Adrenal gland (tissue), 12 donors: ENCODE measurements around the gene USP6NL. TPM values are rescaled to one million over a fixed set of nuclear protein-coding genes. Genes with fewer than 3 reads are reported as not detected.
A peak's percentile ranks its signal among the peaks of the same experiment; 100 is the strongest.

Source experiments
- DNase-seq, 7 donors: peaks; one replicate each; pipeline ENCODE4 v3.0.0-alpha.2; 2019 to 2020
- H3K27ac ChIP-seq, 5 donors: fragments of 200-600 bp; sonication (generic) in 4 of 5; 1 replicate in 3 of 5; 2 replicates in 2 of 5; pipeline versions ENCODE4 v1.5.1 to v1.8.0; 2016 to 2020; ENCODE audit warnings: mild to moderate bottlenecking in 1 of 5
- H3K27me3 ChIP-seq: fragments of 200-600 bp; 2 replicates; pipeline ENCODE4 v1.8.0; 2021
- H3K36me3 ChIP-seq, 2 donors: fragments of 200-600 bp; replicated peaks in 1 of 2; 1 replicate in 1 of 2; 2 replicates in 1 of 2; pipeline versions ENCODE4 v1.5.1 to v1.8.0; 2018 to 2022
- H3K4me1 ChIP-seq, 2 donors: fragments of 200-600 bp; replicated peaks in 1 of 2; 1 replicate in 1 of 2; 2 replicates in 1 of 2; pipeline versions ENCODE4 v1.5.1 to v1.8.0; 2018 to 2021
- H3K4me3 ChIP-seq, 4 donors: fragments of 200-600 bp; sonication (generic) in 3 of 4; one replicate each; pipeline ENCODE4 v1.5.1; 2016 to 2018
- H3K9me3 ChIP-seq, 3 donors: fragments of 200-600 bp; sonication (generic) in 1 of 3; replicated peaks in 1 of 3; 1 replicate in 2 of 3; 2 replicates in 1 of 3; pipeline versions ENCODE4 v1.5.1 to v1.8.0; 2016 to 2021
- CTCF ChIP-seq, 6 experiments: fragments of 450-650 bp in 4 of 6; fragments of 200-600 bp in 2 of 6; sonication (generic) in 1 of 6; IDR thresholded peaks; 1 replicate in 5 of 6; 2 replicates in 1 of 6; pipeline versions ENCODE4 v1.5.1 to v1.8.0; 2016 to 2021; ENCODE audit warnings: antibody characterized with exemption in 6 of 6, mild to moderate bottlenecking in 2 of 6, moderate library complexity in 1 of 6
- POLR2A ChIP-seq, 2 donors: fragments of 450-650 bp; IDR thresholded peaks; one replicate each; pipeline ENCODE4 v1.6.1; 2017; ENCODE audit warnings: antibody characterized with exemption in 2 of 2, mild to moderate bottlenecking in 2 of 2, moderate library complexity in 1 of 2
- WGBS, 4 donors: extraction: QIAGEN DNeasy Blood & Tissue Kit in 2 of 4; methylation state at CpG; one replicate each; pipeline versions ENCODE4 v1.1.5 to v1.1.7; 2013 to 2017; 5-methylcytosine and 5-hydroxymethylcytosine counted together
- intact Hi-C, 2 donors: fragments of 100-400 bp; cut with DNase I; formaldehyde crosslinking; loops; one replicate each; pipeline versions ENCODE4 v1.14.1 to v1.15.0; 2022 to 2023
- polyA plus RNA-seq, 3 donors: library from polyadenylated mRNA; stranded (reverse); fragments of 200-250 nt in 2 of 3; fragments of 350-450 nt in 1 of 3; fragmentation: Illumina TruSeq in 1 of 3; extraction: RNeasy Lipid Tissue Mini Kit (QIAGEN cat#74804) in 1 of 3; gene quantifications; one replicate each; pipeline ENCODE4 v1.2.3, GENCODE V29; 2013 to 2014
- total RNA-seq, 9 donors: library from RNA; depleted of rRNA in 4 of 9; stranded (reverse); fragments of >200 nt in 4 of 9; fragments of 120-200 nt in 1 of 9; fragmentation: NEBNext Ultra II Directional in 1 of 9; extraction: Animal tissue kit (Norgen Biotek cat#: 25700) in 1 of 9; gene quantifications; one replicate each; pipeline versions ENCODE4 v1.1.0 to v1.2.4, GENCODE V29; 2013 to 2023
- donor health status: healthy with polysubstance abuse.
- donor health status: Bipolar disorder and iron deficiency.
- donor health status: DM: yes; HTN: yes; CAD: no.
- donor health status: DM: no; HTN: no; CAD: no.
- donor health status: DM: no; HTN: no; CAD: no.
- donor health status: DM: yes; HTN: yes; CAD: no.

The USP6NL gene
- total and polyA plus RNA-seq, 12 donors: 3.5 to 35.1 (median 19.8) TPM

DNA sequence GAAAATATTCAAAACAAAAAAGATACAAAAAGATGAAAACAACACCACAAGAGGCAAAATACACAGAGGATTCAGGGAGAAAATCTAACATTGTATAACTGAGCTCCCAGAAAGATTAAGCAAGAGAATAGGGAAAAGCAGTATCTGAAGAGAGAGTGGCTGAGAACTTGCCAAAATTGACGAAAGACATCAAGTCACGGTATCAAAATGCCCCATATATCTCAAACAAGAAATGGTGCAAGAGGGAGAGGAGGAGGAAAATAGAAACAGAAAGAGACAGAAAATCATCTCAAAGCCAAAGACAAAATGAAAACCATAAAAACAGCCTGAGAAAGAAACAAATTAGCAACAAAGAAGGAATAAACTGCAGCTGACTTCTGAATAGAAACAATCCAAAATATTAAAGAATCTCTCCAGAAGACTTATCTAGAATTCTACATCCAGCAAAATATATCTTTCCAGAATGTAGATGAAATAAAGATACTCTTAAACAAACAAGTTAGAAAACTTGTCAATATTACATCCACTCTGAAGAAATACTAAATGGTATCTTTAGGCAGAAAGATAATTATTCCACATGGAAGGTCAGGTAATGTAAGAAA, 5.5 kb downstream of the USP6NL start:
- Histone ChIP-seq H3K4me3 (no peak overlapping the region), H3K36me3 (no peaks in the 10 kb centered on the region), H3K4me1 (peaks cover 11 to 44% of the 10 kb centered on the region in 2 donors), H3K27me3 (no peaks in the 10 kb centered on the region), H3K9me3 (no peaks in the 10 kb centered on the region), H3K27ac (no peak overlapping the region)
- intact Hi-C loops: loop anchor here in 1 of 2 donors (10.0 kb wide), 1 partner anchor 71 kb away; no protein-coding TSS in a partner anchor
- no peak for TF ChIP-seq CTCF (IDR thresholded peaks at IDR 0.05)
- TF ChIP-seq POLR2A (IDR thresholded peaks at IDR 0.05): no peak
- 26 to 64% (median 35%) methylated on average over 2 of the region's 2 CpGs for WGBS, 4 donors
- peak in 1 of 7 donors; percentile 23 for DNase-seq

DNA sequence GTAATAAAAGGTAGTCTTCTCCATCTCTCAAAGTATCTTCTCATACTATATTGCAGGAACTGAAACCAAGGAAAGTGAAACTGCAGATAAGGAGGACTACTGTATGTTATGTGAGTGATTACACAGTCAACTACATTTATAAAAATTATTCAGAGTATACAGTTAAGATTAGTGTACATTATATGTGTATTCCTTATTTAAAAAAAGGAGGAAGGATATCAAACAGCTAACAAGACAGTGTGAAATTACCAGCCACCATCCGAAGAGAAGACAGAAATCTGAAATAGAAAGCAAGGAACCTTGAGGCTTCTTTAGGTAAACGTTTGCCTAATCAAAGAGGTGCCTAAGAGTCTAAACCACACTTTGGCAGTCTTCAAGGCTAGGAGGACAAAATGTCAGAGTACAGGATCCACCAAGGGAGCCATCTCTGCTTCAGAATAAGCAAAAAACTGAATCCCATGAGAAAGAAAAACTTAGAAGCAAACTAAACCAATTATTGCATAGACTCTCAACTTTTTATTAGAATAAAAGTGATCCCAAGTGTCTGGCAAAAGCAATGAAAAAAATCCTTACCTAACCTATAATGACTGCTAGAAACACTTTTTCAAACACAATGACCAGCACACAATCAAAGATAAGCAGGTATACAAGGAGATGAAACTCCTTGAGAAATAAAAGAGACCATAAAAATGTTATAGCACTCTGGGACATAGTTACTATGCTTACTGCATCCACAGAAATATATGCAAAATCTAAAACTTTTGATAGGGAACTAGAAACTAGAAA, 6.4 kb downstream of the USP6NL start:
- no peak for DNase-seq
- Histone ChIP-seq H3K9me3 (no peaks in the 10 kb centered on the region), H3K27ac (peak overlapping the region in 1 of 5 donors; percentile 24), H3K4me1 (peaks cover 6 to 42% of the 10 kb centered on the region in 2 donors), H3K27me3 (no peaks in the 10 kb centered on the region), H3K36me3 (no peaks in the 10 kb centered on the region), H3K4me3 (no peak overlapping the region)
- 25 to 33% (median 28%) methylated on average over 2 of the region's 2 CpGs for WGBS, 4 donors
- TF ChIP-seq CTCF (IDR thresholded peaks at IDR 0.05) (no peak), POLR2A (IDR thresholded peaks at IDR 0.05) (no peak)
- intact Hi-C loops: loop anchor here in 1 of 2 donors (10.0 kb wide), 1 partner anchor 70 kb away; no protein-coding TSS in a partner anchor

DNA sequence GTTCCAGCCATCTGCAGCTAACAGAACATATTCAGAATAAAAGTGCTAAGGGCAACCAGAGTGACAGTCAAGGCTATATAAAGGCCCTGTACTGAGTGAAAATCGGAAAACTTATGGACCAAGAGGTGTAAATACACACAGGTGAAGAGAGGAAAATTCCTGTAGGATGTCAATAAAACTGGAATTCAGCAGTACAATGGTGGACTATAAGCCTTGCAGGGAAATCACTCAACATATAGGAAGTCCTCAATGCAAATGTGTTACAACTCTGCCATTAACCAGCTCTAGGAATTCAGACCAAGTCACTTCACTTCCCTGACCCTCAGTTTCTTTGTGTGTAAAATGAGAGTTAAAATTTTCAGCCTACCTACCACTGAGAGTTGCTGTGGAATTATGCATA, 7.7 kb downstream of the USP6NL start:
- Histone ChIP-seq H3K4me1 (peaks cover 5 to 31% of the 10 kb centered on the region in 2 donors), H3K4me3 (no peak overlapping the region), H3K27ac (no peak overlapping the region), H3K36me3 (no peaks in the 10 kb centered on the region), H3K9me3 (no peaks in the 10 kb centered on the region), H3K27me3 (no peaks in the 10 kb centered on the region)
- WGBS, 4 donors: 90 to 91% (median 90%) methylated on average over 1 of the region's 1 CpG
- no peak for DNase-seq
- intact Hi-C loops: loop anchor here in 1 of 2 donors (10.0 kb wide), 1 partner anchor 69 kb away; no protein-coding TSS in a partner anchor
- TF ChIP-seq CTCF (IDR thresholded peaks at IDR 0.05) (no peak), POLR2A (IDR thresholded peaks at IDR 0.05) (no peak)

DNA sequence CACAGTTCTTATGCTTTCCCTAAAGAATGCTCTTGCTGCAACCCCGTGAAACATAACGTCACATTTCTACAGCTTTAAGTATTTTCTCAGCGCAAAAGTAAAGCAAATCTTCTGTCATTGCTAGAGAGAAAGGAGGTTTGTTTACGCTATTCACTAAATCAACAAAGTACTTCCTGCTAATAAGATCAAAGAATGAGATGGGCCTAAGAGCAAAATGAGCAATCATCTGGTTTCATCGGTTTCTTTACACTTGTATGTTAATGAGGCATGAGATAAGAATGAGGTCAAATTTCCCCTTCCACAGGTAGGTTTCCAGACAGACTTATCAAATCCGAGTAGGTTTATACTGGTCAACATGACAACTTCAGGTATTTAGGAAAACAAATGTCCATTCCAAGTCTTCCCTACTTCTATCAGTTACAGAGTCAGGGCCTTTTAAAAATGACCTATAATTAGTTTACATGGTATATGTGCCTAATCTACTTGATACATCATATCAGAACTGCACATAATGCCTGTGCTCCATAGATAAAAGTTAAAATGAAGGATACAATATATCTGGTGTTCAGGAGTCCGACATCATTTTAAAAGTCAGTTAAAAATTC, 8.4 kb downstream of the USP6NL start:
- peaks cover 5 to 31% of the 10 kb centered on the region in 2 donors for H3K4me1 ChIP-seq
- H3K9me3 ChIP-seq: no peaks in the 10 kb centered on the region
- DNase-seq: no peak
- H3K36me3 ChIP-seq: no peaks in the 10 kb centered on the region
- TF ChIP-seq CTCF (IDR thresholded peaks at IDR 0.05) (no peak), POLR2A (IDR thresholded peaks at IDR 0.05) (no peak)
- H3K27ac ChIP-seq: no peak overlapping the region
- WGBS, 4 donors: 70 to 78% (median 76%) methylated on average over 7 of the region's 7 CpGs
- intact Hi-C loops: loop anchor here in 1 of 2 donors (10.0 kb wide), 1 partner anchor 68 kb away; no protein-coding TSS in a partner anchor
- H3K4me3 ChIP-seq: no peak overlapping the region
- H3K27me3 ChIP-seq: no peaks in the 10 kb centered on the region
